C4-2B (cell line): ENCODE data around the gene ZNF516.

Experiments
- CTCF ChIP-seq: fragments of 450-650 bp; conservative IDR thresholded peaks from 2 replicates; pipeline ENCODE4 v1.5.1; 2017; ENCODE audit warnings: mild to moderate bottlenecking
- ZFX ChIP-seq: fragments of 450-650 bp; IDR thresholded peaks from 2 replicates; pipeline ENCODE4 v1.6.1; 2017

- TF ChIP-seq CTCF (no peak), ZFX (no peak)
Measured at GRCh38 chr18:76322686-76323085, 172.4 kb downstream of the ZNF516 start.
